NCI-H345 (cell line): Measurements from ENCODE around the gene ENO3.
A peak's percentile ranks its signal among the peaks of the same experiment; 100 is the strongest.

Source experiments
- DNase-seq: peaks from one replicate; lab custom pipeline; 2025; lab: John Stamatoyannopoulos, UW

The ENO3 gene

DNA sequence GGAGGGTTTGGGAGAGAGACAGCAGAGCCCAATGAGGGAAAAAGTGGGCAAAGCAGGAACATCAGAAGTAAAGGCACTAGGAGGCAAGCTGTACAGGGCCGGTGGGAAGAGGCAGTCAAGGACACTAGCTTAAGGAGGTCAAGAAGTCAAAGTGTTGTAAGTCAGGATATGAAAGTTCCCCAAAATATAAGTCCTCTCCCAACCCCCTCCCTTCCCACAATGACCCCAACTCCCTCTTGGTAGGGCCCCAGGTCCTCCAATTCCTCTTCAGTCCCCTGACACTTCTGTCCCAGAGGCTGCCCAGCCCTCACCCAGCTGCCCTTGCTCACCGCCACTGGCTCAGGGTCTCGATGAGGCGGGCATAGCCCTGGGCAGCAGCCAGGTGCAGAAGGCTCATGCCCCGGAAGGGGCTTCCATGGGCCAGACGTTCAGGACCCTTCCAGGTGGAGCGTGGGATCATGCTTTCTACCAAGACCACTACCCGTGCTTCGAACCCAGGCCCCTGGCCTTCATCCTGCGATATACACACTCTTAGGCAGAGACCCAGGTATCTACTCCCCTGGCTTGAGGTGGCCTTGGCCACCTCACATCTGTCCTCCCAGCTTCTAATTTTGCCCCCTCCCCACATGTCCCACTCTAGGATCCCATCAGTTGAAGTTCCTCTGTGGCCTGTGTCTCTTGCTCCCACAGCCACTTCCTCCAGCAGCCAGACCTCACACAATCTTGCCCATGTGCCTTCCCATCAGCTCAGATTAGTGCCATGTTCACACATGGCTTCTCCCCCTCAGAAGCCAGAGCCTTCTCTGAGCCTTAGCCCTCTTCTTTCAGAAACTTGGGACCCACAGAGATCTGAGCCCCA, 22.6 kb downstream of the ENO3 start:
- no peak for DNase-seq

- no peak for DNase-seq
Observed at GRCh38 chr17:4974115-4974670, 23.3 kb downstream of the ENO3 start.

DNA sequence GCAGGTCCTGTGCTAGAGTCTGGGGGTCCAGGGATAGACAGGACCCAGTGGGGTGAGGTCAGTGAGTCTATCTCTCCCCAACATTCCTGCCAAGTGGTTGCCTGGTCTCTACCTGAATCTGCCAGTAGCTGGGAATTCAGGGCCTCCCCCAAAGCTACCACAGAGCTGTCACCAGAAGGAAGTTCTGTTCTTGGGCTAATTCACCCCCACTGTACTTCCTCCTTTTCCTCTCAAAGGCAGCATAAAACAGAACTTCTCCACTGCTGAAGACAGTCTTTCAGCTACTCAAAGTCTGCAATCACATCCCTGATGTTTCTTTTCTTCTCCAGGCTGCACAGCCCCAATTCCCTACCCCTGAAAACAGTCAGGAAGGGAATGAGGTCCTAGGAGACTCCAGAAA, 27.8 kb downstream of the ENO3 start:
- DNase-seq = no peak

GRCh38 chr17:4980644-4981216, 29.8 kb downstream of the ENO3 start:
- DNase-seq = peak; percentile 27

DNA sequence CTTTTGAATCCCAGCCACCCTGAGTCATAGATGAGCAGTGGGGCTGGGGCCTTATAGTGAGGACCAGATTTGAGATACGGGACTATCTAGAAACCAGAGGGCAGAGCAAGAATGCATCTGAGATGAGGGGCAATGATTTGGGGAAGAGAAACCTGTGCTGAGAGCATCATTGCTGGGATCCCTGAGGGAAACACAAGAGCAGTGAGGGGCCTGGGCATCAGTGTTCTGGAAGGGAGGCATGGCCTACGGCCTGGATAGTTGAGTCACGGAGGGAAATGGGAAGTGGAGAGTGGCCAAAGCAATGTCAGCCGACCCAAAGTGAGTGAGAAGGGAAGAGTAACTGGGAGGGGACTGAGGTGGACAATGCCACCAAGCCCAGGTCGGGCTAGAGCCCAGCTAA, 31.4 kb downstream of the ENO3 start:
- DNase-seq = no peak

DNA sequence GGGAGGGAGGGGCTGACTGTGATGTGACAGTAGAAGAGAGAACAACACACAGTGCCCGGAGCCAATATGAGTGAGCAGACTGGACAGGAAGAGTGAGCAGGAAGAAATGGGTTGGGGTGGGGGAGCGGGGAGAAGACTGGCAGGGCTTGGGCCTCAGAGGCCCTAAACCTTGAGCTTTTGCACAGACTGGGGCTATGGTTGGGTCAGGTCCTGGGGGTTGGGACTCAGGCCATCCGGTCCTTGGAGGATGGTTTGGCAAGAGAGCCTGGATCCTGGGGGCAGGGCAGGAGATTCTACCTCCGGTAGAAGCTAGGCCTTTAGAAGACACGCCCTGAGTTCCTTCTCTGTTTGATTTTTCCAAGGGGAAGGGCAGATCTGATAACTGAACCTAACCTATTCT, 35.5 kb downstream of the ENO3 start:
- no peak for DNase-seq

GRCh38 chr17:4986951-4987766, 36.2 kb downstream of the ENO3 start, which contains the start of gene CAMTA2:
TSS of gene CAMTA2 (minus strand) at chr17:4987675. CDS start at chr17:4986222, 1,453 bp downstream.
- peak; percentile 66 for DNase-seq

DNA sequence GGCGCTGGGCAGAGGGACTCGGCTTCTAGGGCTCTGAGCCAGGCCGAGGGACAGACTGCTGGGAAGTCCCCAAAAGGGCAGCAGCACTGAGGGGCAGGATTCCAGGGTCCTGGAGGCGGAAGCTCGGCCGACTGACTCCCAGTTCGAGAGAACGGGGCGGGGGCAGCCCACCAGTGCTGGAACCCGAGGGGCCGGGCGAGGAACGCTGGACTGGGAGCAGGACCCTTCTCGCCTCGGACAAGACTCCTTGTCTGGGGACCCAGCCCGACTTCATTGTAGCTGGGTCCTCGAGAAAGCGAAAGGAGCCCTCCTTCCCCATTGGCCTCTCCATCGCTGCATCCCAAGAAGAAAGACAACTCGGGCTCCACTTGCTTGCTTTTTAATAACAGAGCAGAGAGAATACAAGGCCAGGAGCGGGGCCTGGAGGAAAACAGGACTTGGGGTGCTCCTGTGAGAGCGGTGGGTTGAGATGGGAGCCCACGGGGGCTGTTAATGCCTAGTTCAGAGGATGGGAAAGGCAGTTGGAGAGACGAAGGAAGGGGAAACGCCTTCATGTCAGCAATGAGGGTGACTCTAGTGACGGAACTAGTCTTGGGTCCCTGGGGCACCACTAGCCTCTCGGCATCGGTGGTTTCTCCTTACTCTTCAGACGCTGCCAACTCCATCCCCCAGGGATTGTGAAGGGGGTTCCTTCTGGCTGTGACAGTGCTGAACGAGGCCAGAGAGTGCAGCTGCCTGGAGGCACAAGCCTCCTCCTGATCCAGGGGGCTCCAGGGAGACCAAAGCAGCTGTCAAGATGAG, 37.0 kb downstream of the ENO3 start:
- no peak for DNase-seq

- no peak for DNase-seq
Observed at GRCh38 chr17:4994081-4994595, 43.2 kb downstream of the ENO3 start.

DNA sequence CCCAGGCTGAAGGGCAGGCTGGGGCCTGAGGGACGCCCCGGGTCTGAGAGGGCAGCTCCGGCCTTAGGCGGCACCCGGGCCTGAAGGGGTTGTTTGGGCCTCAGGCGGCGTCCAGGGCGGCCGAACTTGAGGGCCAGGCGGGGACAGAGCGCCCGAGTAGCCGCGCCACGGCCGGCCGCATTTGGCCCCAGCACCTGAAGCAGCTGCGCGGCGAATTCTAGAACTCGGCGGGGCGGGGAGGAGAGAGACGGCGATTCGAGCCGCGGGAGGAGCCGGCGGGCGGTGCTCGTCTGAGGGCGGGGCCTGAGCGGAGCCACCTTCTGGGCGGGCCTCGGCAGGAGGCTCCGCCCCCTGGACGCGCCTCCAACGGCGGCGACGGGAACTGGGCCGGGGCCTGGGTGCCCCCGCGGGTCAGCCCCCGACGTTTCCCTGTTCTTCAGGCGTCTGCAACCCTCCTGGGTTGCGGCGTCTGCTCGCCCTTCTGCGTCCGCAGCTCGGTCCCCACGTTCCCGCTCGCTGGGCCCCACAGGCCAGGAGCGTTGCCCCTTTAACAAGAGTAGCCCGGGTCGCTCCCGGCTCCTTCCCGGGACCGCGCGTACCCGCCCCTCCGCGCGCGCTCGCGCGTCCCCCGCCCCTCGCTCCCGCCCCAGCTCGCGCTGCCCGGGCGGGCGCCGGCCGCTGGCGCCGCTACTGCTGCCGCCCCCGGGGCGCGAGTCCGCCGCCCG, 46.5 kb downstream of the ENO3 start, which contains the start of the genes INCA1 and KIF1C:
TSS of gene INCA1 (minus strand) at position 221 of the 725 bp plus-strand sequence. CDS start 3,085 bp downstream, outside the sequence.
TSS of gene KIF1C (plus strand) at position 649 of the 725 bp plus-strand sequence. CDS start 2,297 bp downstream, outside the sequence.
- DNase-seq = peak; percentile 84

DNA sequence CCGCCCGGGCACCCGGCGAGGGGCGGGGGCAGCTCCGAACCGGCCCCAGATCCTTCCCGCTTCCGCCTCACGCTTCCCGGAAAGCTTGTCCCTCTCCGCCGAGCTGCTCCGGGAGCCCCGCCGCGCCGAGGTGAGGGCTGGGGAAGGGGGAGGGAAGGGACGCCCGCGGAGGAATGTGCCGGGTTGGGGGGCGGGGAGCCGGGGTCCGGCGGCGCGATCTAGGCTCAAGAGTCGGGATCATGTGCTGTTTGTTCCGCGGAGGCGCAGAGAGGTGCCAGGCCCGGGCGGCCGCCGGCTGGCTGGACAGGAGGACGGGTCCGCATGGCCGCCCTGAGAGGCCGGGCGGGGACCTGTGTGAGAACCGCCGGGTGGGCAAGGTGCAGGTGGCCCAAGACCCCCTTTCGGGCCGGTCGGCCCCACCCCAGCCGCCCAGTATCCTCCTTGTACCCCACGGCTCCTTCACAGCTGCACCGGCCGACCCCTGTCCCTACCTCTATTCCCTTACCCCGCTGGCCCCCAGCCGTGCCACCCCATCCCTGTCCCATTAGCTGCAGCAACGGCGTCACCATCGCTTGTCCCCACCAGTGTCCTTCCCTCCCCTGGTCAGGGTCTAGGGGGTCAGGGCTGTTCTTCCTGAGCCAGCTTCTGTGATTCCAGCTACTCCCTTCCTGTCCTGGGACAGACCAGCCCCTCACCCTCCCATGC, 47.3 kb downstream of the ENO3 start:
- no peak for DNase-seq

GRCh38 chr17:4998732-4999429, 48.0 kb downstream of the ENO3 start:
- no peak for DNase-seq

GRCh38 chr17:4999430-5000093, 48.6 kb downstream of the ENO3 start:
- no peak for DNase-seq

GRCh38 chr17:5000237-5000639, 49.3 kb downstream of the ENO3 start:
- DNase-seq = no peak

DNA sequence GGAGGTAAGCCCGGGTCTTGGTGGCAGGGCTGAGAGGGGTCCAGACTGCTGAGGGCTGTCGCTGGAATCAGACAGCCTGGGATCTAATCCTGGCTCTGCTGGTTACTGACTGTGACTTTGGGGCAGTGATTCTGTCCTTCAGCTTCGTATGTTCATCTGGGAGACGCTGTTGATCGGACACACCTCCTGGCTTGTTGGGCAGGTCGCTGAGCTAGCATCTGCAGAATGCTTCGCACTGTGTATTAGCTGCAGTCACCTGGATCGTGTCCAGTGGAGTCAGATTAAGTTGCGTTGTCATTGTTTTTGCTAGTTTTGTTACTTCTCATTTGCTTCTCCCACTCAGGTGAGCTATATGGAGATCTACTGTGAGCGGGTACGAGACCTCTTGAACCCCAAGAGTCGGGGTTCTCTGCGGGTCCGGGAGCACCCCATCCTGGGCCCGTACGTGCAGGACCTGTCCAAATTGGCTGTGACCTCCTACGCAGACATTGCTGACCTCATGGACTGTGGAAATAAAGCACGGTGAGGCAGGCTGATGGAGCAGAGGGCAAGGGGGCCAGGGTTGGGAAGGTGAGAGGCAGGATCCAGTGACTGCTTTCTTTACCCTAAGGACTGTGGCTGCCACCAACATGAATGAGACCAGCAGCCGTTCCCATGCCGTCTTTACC, 51.3 kb downstream of the ENO3 start:
- DNase-seq = no peak

DNA sequence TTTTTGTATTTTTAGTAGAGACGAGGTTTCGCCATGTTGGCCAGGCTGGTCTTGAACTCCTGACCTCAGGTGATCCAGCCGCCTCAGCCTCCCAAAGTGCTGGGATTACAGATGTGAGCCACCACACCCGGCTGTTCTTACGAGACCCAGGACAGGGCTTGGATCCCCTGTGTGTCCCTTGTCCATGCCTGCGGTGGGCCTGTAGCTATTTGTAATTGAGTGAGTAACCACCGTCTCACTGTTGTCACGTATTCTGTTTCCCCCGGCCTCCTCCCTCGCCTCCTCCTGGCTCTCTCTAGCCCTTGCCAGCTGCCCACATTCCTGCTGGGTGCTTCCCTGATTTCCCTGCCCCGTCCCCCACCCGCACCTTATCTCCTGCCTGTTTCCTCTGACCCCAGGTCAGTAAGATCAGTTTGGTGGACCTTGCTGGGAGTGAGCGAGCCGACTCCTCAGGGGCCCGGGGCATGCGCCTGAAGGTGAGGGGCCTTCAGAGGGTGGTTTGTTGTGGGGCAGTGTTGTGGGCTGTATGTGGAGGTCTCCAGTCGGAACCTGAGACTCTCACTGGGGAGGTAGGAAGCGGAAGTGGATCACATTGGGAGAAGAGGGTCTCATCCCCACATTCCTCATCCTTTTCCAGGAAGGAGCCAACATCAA, 52.4 kb downstream of the ENO3 start:
- no peak for DNase-seq
